ENCODE results near the gene PRRC1. TPM values are rescaled to one million over a fixed set of nuclear protein-coding genes. Genes with fewer than 3 reads are reported as not detected.

The PRRC1 gene
- total RNA-seq, 1 experiment from 2014 or later, result 77.9 TPM

DNA sequence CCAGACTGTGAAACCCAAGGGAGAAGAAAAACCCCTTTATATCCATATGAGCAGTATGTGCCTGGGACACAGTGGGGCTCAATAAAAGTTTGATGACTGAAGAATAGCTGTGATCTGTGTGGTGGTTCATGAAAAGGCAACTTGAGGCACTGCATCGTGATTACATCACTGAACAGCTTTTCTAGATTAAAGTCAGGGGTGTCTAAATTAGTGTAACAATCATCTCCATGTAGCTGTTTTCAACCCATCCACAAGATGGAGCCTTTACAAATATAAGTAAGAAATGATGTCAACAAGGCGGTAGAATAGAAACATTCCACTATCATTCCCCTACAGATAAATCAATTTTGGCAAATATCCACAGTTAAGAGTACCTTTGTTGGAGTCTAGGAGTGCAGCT lies 55.5 kb downstream of the PRRC1 start (continued):
- TF ChIP-seq MYBL2 (CRISPR knock-in tag; IDR thresholded peaks at IDR 0.05), result no peak
- TF ChIP-seq, protein P1, sequence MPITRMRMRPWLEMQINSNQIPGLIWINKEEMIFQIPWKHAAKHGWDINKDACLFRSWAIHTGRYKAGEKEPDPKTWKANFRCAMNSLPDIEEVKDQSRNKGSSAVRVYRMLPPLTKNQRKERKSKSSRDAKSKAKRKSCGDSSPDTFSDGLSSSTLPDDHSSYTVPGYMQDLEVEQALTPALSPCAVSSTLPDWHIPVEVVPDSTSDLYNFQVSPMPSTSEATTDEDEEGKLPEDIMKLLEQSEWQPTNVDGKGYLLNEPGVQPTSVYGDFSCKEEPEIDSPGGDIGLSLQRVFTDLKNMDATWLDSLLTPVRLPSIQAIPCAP (CRISPR knock-in tag; IDR thresholded peaks at IDR 0.05), result no peak
- TF ChIP-seq, protein P2, sequence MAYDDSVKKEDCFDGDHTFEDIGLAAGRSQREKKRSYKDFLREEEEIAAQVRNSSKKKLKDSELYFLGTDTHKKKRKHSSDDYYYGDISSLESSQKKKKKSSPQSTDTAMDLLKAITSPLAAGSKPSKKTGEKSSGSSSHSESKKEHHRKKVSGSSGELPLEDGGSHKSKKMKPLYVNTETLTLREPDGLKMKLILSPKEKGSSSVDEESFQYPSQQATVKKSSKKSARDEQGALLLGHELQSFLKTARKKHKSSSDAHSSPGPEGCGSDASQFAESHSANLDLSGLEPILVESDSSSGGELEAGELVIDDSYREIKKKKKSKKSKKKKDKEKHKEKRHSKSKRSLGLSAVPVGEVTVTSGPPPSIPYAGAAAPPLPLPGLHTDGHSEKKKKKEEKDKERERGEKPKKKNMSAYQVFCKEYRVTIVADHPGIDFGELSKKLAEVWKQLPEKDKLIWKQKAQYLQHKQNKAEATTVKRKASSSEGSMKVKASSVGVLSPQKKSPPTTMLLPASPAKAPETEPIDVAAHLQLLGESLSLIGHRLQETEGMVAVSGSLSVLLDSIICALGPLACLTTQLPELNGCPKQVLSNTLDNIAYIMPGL (CRISPR knock-in tag; IDR thresholded peaks at IDR 0.05), result no peak

DNA sequence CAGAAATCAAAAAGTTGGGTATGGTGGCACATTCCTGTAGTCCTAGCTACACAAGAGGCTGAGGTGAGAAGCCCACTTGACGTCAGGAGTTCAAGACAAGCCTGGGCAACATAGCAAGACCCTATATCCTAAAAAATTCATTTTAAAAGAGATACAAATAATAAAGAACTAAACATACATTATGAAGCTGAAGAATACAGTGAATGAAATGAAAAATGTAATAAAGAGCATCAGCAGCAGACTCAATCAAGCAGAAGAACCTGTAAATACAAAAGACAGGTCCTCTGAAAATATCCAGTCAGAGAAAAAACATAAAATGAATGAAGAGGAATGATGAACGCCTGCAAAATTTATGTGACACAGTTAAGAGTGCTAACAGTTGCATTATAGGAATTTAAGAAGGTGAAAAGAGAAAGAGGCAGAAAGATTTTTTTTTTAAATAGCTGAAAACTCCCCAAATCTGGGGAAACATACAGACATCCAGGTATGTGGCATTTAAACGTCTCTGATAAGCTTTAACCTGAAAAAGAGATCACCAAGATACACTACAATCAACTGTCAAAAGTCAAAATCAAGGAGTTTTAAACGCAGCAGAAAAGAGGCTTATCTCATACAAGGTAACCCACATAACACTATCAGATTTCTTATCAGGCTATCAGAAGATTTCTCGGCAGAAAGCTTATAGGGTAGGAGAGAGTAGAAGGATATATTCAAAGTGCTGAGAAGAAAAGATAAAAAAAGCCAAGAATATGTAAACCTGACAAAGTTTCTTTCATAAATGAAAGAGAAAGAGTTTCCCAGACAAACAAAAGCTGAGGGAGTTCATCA lies 57.6 kb downstream of the PRRC1 start:
- Mint-ChIP-seq H3K4me3 (no peak overlapping the region), H3K36me3 (peaks cover 2% of the 10 kb centered on the region; the same call in 1 of the 2 replicates), H3K27ac (no peak overlapping the region), H3K4me1 (no peaks in the 10 kb centered on the region), H3K27me3 (ENCODE audit: low read depth) (no peaks in the 10 kb centered on the region), H3K9me3 (peaks cover 16% of the 10 kb centered on the region)
- TF ChIP-seq, protein P3, sequence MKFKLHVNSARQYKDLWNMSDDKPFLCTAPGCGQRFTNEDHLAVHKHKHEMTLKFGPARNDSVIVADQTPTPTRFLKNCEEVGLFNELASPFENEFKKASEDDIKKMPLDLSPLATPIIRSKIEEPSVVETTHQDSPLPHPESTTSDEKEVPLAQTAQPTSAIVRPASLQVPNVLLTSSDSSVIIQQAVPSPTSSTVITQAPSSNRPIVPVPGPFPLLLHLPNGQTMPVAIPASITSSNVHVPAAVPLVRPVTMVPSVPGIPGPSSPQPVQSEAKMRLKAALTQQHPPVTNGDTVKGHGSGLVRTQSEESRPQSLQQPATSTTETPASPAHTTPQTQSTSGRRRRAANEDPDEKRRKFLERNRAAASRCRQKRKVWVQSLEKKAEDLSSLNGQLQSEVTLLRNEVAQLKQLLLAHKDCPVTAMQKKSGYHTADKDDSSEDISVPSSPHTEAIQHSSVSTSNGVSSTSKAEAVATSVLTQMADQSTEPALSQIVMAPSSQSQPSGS (CRISPR knock-in tag; IDR thresholded peaks at IDR 0.05; ENCODE audit: borderline replicate concordance, low read depth), result no peak
- TF ChIP-seq, protein P4, sequence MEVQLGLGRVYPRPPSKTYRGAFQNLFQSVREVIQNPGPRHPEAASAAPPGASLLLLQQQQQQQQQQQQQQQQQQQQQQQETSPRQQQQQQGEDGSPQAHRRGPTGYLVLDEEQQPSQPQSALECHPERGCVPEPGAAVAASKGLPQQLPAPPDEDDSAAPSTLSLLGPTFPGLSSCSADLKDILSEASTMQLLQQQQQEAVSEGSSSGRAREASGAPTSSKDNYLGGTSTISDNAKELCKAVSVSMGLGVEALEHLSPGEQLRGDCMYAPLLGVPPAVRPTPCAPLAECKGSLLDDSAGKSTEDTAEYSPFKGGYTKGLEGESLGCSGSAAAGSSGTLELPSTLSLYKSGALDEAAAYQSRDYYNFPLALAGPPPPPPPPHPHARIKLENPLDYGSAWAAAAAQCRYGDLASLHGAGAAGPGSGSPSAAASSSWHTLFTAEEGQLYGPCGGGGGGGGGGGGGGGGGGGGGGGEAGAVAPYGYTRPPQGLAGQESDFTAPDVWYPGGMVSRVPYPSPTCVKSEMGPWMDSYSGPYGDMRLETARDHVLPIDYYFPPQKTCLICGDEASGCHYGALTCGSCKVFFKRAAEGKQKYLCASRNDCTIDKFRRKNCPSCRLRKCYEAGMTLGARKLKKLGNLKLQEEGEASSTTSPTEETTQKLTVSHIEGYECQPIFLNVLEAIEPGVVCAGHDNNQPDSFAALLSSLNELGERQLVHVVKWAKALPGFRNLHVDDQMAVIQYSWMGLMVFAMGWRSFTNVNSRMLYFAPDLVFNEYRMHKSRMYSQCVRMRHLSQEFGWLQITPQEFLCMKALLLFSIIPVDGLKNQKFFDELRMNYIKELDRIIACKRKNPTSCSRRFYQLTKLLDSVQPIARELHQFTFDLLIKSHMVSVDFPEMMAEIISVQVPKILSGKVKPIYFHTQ (CRISPR knock-in tag; IDR thresholded peaks at IDR 0.05), result no peak
- TF ChIP-seq, protein P5, sequence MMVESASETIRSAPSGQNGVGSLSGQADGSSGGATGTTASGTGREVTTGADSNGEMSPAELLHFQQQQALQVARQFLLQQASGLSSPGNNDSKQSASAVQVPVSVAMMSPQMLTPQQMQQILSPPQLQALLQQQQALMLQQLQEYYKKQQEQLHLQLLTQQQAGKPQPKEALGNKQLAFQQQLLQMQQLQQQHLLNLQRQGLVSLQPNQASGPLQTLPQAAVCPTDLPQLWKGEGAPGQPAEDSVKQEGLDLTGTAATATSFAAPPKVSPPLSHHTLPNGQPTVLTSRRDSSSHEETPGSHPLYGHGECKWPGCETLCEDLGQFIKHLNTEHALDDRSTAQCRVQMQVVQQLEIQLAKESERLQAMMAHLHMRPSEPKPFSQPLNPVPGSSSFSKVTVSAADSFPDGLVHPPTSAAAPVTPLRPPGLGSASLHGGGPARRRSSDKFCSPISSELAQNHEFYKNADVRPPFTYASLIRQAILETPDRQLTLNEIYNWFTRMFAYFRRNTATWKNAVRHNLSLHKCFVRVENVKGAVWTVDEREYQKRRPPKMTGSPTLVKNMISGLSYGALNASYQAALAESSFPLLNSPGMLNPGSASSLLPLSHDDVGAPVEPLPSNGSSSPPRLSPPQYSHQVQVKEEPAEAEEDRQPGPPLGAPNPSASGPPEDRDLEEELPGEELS (CRISPR knock-in tag; IDR thresholded peaks at IDR 0.05), result no peak
- TF ChIP-seq TEAD4 (CRISPR knock-in tag; IDR thresholded peaks at IDR 0.05), result no peak
- TF ChIP-seq, protein P6, sequence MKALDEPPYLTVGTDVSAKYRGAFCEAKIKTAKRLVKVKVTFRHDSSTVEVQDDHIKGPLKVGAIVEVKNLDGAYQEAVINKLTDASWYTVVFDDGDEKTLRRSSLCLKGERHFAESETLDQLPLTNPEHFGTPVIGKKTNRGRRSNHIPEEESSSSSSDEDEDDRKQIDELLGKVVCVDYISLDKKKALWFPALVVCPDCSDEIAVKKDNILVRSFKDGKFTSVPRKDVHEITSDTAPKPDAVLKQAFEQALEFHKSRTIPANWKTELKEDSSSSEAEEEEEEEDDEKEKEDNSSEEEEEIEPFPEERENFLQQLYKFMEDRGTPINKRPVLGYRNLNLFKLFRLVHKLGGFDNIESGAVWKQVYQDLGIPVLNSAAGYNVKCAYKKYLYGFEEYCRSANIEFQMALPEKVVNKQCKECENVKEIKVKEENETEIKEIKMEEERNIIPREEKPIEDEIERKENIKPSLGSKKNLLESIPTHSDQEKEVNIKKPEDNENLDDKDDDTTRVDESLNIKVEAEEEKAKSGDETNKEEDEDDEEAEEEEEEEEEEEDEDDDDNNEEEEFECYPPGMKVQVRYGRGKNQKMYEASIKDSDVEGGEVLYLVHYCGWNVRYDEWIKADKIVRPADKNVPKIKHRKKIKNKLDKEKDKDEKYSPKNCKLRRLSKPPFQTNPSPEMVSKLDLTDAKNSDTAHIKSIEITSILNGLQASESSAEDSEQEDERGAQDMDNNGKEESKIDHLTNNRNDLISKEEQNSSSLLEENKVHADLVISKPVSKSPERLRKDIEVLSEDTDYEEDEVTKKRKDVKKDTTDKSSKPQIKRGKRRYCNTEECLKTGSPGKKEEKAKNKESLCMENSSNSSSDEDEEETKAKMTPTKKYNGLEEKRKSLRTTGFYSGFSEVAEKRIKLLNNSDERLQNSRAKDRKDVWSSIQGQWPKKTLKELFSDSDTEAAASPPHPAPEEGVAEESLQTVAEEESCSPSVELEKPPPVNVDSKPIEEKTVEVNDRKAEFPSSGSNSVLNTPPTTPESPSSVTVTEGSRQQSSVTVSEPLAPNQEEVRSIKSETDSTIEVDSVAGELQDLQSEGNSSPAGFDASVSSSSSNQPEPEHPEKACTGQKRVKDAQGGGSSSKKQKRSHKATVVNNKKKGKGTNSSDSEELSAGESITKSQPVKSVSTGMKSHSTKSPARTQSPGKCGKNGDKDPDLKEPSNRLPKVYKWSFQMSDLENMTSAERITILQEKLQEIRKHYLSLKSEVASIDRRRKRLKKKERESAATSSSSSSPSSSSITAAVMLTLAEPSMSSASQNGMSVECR (CRISPR knock-in tag; IDR thresholded peaks at IDR 0.05; ENCODE audit: borderline replicate concordance), result no peak
- TF ChIP-seq, protein P7, sequence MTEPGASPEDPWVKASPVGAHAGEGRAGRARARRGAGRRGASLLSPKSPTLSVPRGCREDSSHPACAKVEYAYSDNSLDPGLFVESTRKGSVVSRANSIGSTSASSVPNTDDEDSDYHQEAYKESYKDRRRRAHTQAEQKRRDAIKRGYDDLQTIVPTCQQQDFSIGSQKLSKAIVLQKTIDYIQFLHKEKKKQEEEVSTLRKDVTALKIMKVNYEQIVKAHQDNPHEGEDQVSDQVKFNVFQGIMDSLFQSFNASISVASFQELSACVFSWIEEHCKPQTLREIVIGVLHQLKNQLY (CRISPR knock-in tag; IDR thresholded peaks at IDR 0.05), result no peak
- no peak for TF ChIP-seq FOXK1 (CRISPR knock-in tag; IDR thresholded peaks at IDR 0.05)
- TF ChIP-seq, protein P8, sequence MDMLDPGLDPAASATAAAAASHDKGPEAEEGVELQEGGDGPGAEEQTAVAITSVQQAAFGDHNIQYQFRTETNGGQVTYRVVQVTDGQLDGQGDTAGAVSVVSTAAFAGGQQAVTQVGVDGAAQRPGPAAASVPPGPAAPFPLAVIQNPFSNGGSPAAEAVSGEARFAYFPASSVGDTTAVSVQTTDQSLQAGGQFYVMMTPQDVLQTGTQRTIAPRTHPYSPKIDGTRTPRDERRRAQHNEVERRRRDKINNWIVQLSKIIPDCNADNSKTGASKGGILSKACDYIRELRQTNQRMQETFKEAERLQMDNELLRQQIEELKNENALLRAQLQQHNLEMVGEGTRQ (CRISPR knock-in tag; IDR thresholded peaks at IDR 0.05), result no peak
- no peak for TF ChIP-seq PRRX2 (CRISPR knock-in tag; IDR thresholded peaks at IDR 0.05)
- ChIA-PET POLR2A (no interaction called here), CTCF (no interaction called here)
- no peak for ATAC-seq
- DNase-seq (ENCODE audit: low spot score), result no peak
